ENCODE measurements around the gene TBC1D9B.

TBC1D9B gene

GRCh38 chr5:179893076-179893957 lies 14.4 kb downstream of the TBC1D9B start:
- CTCF ChIA-PET = interaction anchor here (0.8 kb wide), 1 partner anchor 24 kb away, joined by 3 read pairs; no protein-coding TSS in a partner anchor
- peaks cover 21 to 88% (median 65%) of the 10 kb centered on the region in 4 experiments for H3K36me3 ChIP-seq (ENCODE audit: control insufficient read depth in 4 of 4, insufficient read depth in 4 of 4, low read length in 3 of 4)
- DNase-seq = no peak

GRCh38 chr5:179892255-179892654 lies 15.4 kb downstream of the TBC1D9B start:
- no peak for DNase-seq
- Histone ChIP-seq H3K27me3 (replicated peaks in 2 of 5; ENCODE audit: control insufficient read depth in 4 of 5, insufficient read depth in 5 of 5, low read length in 4 of 5) (no peaks in the 10 kb centered on the region), H3K4me1 (ENCODE audit: control extremely low read depth in 1 of 4, control insufficient read depth in 4 of 4, insufficient read depth in 4 of 4, low read length in 3 of 4) (no peaks in the 10 kb centered on the region), H3K4me3 (ENCODE audit: control insufficient read depth in 1 of 7, extremely low read depth in 1 of 7, insufficient read depth in 4 of 7, low read depth in 2 of 7, low read length in 6 of 7) (no peak overlapping the region), H3K36me3 (ENCODE audit: control insufficient read depth in 4 of 4, insufficient read depth in 4 of 4, low read length in 3 of 4) (peaks cover 16 to 90% (median 67%) of the 10 kb centered on the region in 4 experiments), H3K9me3 (ENCODE audit: control extremely low read depth in 1 of 5, control insufficient read depth in 4 of 5, insufficient read depth in 2 of 5, low read depth in 1 of 5, low read length in 4 of 5) (no peaks in the 10 kb centered on the region), H3K27ac (ENCODE audit: insufficient read depth in 1 of 2, low read depth in 1 of 2, low read length in 2 of 2, poor library complexity in 1 of 2, severe bottlenecking in 2 of 2) (no peak overlapping the region)
- POLR2A ChIA-PET = no interaction called here
- CTCF ChIA-PET = interaction anchor here (0.8 kb wide), 1 partner anchor 23 kb away, joined by 3 read pairs; no protein-coding TSS in a partner anchor
- WGBS (ENCODE audit: insufficient coverage) = 93% methylated on average over 4 of the region's 5 CpGs

More at GRCh38 chr5:179893076-179893957, 14.4 kb downstream of the TBC1D9B start:
- H3K4me3 ChIP-seq (ENCODE audit: control insufficient read depth in 1 of 7, extremely low read depth in 1 of 7, insufficient read depth in 4 of 7, low read depth in 2 of 7, low read length in 6 of 7) = no peak overlapping the region
- POLR2A ChIA-PET = no interaction called here
- no peaks in the 10 kb centered on the region for H3K27me3 ChIP-seq (replicated peaks in 2 of 5; ENCODE audit: control insufficient read depth in 4 of 5, insufficient read depth in 5 of 5, low read length in 4 of 5)
- 96% methylated on average over 24 of the region's 31 CpGs for WGBS (ENCODE audit: insufficient coverage)
- H3K9me3 ChIP-seq (ENCODE audit: control extremely low read depth in 1 of 5, control insufficient read depth in 4 of 5, insufficient read depth in 2 of 5, low read depth in 1 of 5, low read length in 4 of 5) = no peaks in the 10 kb centered on the region
- H3K4me1 ChIP-seq (ENCODE audit: control extremely low read depth in 1 of 4, control insufficient read depth in 4 of 4, insufficient read depth in 4 of 4, low read length in 3 of 4) = no peaks in the 10 kb centered on the region
- H3K27ac ChIP-seq (ENCODE audit: insufficient read depth in 1 of 2, low read depth in 1 of 2, low read length in 2 of 2, poor library complexity in 1 of 2, severe bottlenecking in 2 of 2) = no peak overlapping the region

- DNase-seq = no peak
These were observed 16.7 kb downstream of the TBC1D9B start for GRCh38 chr5:179890751-179891682.

GRCh38 chr5:179889885-179890284 lies 17.8 kb downstream of the TBC1D9B start:
- no peaks in the 10 kb centered on the region for H3K27me3 ChIP-seq (replicated peaks in 2 of 5; ENCODE audit: control insufficient read depth in 4 of 5, insufficient read depth in 5 of 5, low read length in 4 of 5)
- WGBS (ENCODE audit: insufficient coverage) = 100% methylated on average over 5 of the region's 13 CpGs
- DNase-seq = no peak
- ChIA-PET CTCF (interaction anchor here (0.5 to 1.2 kb wide), 3 partner anchors 13 to 662 kb away, joined by 3 read pairs; no protein-coding TSS in a partner anchor), POLR2A (no interaction called here)
- H3K9me3 ChIP-seq (ENCODE audit: control extremely low read depth in 1 of 5, control insufficient read depth in 4 of 5, insufficient read depth in 2 of 5, low read depth in 1 of 5, low read length in 4 of 5) = peaks cover 0 to 2% (median under 1%) of the 10 kb centered on the region in 5 experiments
- no peak overlapping the region for H3K4me3 ChIP-seq (ENCODE audit: control insufficient read depth in 1 of 7, extremely low read depth in 1 of 7, insufficient read depth in 4 of 7, low read depth in 2 of 7, low read length in 6 of 7)
- H3K4me1 ChIP-seq (ENCODE audit: control extremely low read depth in 1 of 4, control insufficient read depth in 4 of 4, insufficient read depth in 4 of 4, low read length in 3 of 4) = no peaks in the 10 kb centered on the region
- peaks cover 16 to 95% (median 75%) of the 10 kb centered on the region in 4 experiments for H3K36me3 ChIP-seq (ENCODE audit: control insufficient read depth in 4 of 4, insufficient read depth in 4 of 4, low read length in 3 of 4)
- no peak overlapping the region for H3K27ac ChIP-seq (ENCODE audit: insufficient read depth in 1 of 2, low read depth in 1 of 2, low read length in 2 of 2, poor library complexity in 1 of 2, severe bottlenecking in 2 of 2)

More at GRCh38 chr5:179890751-179891682, 16.7 kb downstream of the TBC1D9B start:
- H3K27me3 ChIP-seq (replicated peaks in 2 of 5; ENCODE audit: control insufficient read depth in 4 of 5, insufficient read depth in 5 of 5, low read length in 4 of 5) = no peaks in the 10 kb centered on the region
- no peaks in the 10 kb centered on the region for H3K9me3 ChIP-seq (ENCODE audit: control extremely low read depth in 1 of 5, control insufficient read depth in 4 of 5, insufficient read depth in 2 of 5, low read depth in 1 of 5, low read length in 4 of 5)
- ChIA-PET POLR2A (no interaction called here), CTCF (interaction anchor here (1.2 to 1.6 kb wide), 2 partner anchors 12 to 16 kb away, joined by 3 read pairs; no protein-coding TSS in a partner anchor)
- no peak overlapping the region for H3K4me3 ChIP-seq (ENCODE audit: control insufficient read depth in 1 of 7, extremely low read depth in 1 of 7, insufficient read depth in 4 of 7, low read depth in 2 of 7, low read length in 6 of 7)
- H3K4me1 ChIP-seq (ENCODE audit: control extremely low read depth in 1 of 4, control insufficient read depth in 4 of 4, insufficient read depth in 4 of 4, low read length in 3 of 4) = no peaks in the 10 kb centered on the region
- no peak overlapping the region for H3K27ac ChIP-seq (ENCODE audit: insufficient read depth in 1 of 2, low read depth in 1 of 2, low read length in 2 of 2, poor library complexity in 1 of 2, severe bottlenecking in 2 of 2)
- peaks cover 16 to 95% (median 72%) of the 10 kb centered on the region in 4 experiments for H3K36me3 ChIP-seq (ENCODE audit: control insufficient read depth in 4 of 4, insufficient read depth in 4 of 4, low read length in 3 of 4)
- WGBS (ENCODE audit: insufficient coverage) = 96% methylated on average over 19 of the region's 25 CpGs

GRCh38 chr5:179887802-179888201 lies 19.9 kb downstream of the TBC1D9B start:
- Histone ChIP-seq H3K9me3 (ENCODE audit: control extremely low read depth in 1 of 5, control insufficient read depth in 4 of 5, insufficient read depth in 2 of 5, low read depth in 1 of 5, low read length in 4 of 5) (peaks cover 5 to 21% (median 18%) of the 10 kb centered on the region in 5 experiments), H3K4me3 (ENCODE audit: control insufficient read depth in 1 of 7, extremely low read depth in 1 of 7, insufficient read depth in 4 of 7, low read depth in 2 of 7, low read length in 6 of 7) (no peak overlapping the region), H3K4me1 (ENCODE audit: control extremely low read depth in 1 of 4, control insufficient read depth in 4 of 4, insufficient read depth in 4 of 4, low read length in 3 of 4) (no peaks in the 10 kb centered on the region), H3K27me3 (replicated peaks in 2 of 5; ENCODE audit: control insufficient read depth in 4 of 5, insufficient read depth in 5 of 5, low read length in 4 of 5) (no peaks in the 10 kb centered on the region), H3K36me3 (ENCODE audit: control insufficient read depth in 4 of 4, insufficient read depth in 4 of 4, low read length in 3 of 4) (peaks cover 24 to 97% (median 74%) of the 10 kb centered on the region in 4 experiments), H3K27ac (ENCODE audit: insufficient read depth in 1 of 2, low read depth in 1 of 2, low read length in 2 of 2, poor library complexity in 1 of 2, severe bottlenecking in 2 of 2) (no peak overlapping the region)
- WGBS (ENCODE audit: insufficient coverage) = 90% methylated on average over 3 of the region's 6 CpGs
- ChIA-PET POLR2A (no interaction called here), CTCF (interaction anchor here (1.5 kb wide), 1 partner anchor 17 kb away, joined by 3 read pairs; no protein-coding TSS in a partner anchor)
- no peak for DNase-seq

GRCh38 chr5:179887095-179887494 lies 20.6 kb downstream of the TBC1D9B start:
- Histone ChIP-seq H3K4me1 (ENCODE audit: control extremely low read depth in 1 of 4, control insufficient read depth in 4 of 4, insufficient read depth in 4 of 4, low read length in 3 of 4) (no peaks in the 10 kb centered on the region), H3K27me3 (replicated peaks in 2 of 5; ENCODE audit: control insufficient read depth in 4 of 5, insufficient read depth in 5 of 5, low read length in 4 of 5) (no peaks in the 10 kb centered on the region), H3K27ac (ENCODE audit: insufficient read depth in 1 of 2, low read depth in 1 of 2, low read length in 2 of 2, poor library complexity in 1 of 2, severe bottlenecking in 2 of 2) (no peak overlapping the region), H3K4me3 (ENCODE audit: control insufficient read depth in 1 of 7, extremely low read depth in 1 of 7, insufficient read depth in 4 of 7, low read depth in 2 of 7, low read length in 6 of 7) (no peak overlapping the region), H3K9me3 (ENCODE audit: control extremely low read depth in 1 of 5, control insufficient read depth in 4 of 5, insufficient read depth in 2 of 5, low read depth in 1 of 5, low read length in 4 of 5) (peaks cover 5 to 28% (median 24%) of the 10 kb centered on the region in 5 experiments), H3K36me3 (ENCODE audit: control insufficient read depth in 4 of 4, insufficient read depth in 4 of 4, low read length in 3 of 4) (peaks cover 24 to 97% (median 71%) of the 10 kb centered on the region in 4 experiments)
- ChIA-PET POLR2A (no interaction called here), CTCF (no interaction called here)
- WGBS (ENCODE audit: insufficient coverage) = 96% methylated on average over 11 of the region's 11 CpGs
- no peak for DNase-seq
